H1 (cell line): ENCODE results near the gene PROKR1. TPM values are rescaled to one million over a fixed set of nuclear protein-coding genes. Genes with fewer than 3 reads are reported as not detected.

ENCODE experiments used
- CTCF ChIA-PET: fragments of 300-600 bp; sonication (Branson Sonifier 250); formaldehyde crosslinking; loops from one replicate; lab custom pipeline; 2021; ENCODE audit not compliant: partially characterized antibody; lab: Charles Lee
- POLR2A ChIA-PET: fragments of 300-600 bp; sonication (Branson Sonifier 250); formaldehyde crosslinking; loops from one replicate; lab custom pipeline; 2021; ENCODE audit warnings: inconsistent platforms; ENCODE audit not compliant: partially characterized antibody; lab: Charles Lee
- DNase-seq, 2 experiments: peaks; one replicate each; pipeline versions ENCODE4 v3.0.0 to v3.0.0-alpha.2; 2010 to 2022; ENCODE audit warnings: low spot score in 2 of 2, low read depth in 1 of 2, mixed read lengths in 1 of 2
- FAIRE-seq: peaks from 2 replicates; lab custom pipeline; 2011; peaks lifted over from hg19 to GRCh38; lab: Jason Lieb, UNC
- H2AFZ ChIP-seq: 2 replicates; pipeline ENCODE4 v1.8.1; 2012; ENCODE audit warnings: low read length, inconsistent platforms
- H2AK5ac ChIP-seq: 2 replicates; pipeline ENCODE4 v1.6.1; 2013; ENCODE audit warnings: low read depth, low read length
- H2BK120ac ChIP-seq: replicated peaks from 2 replicates; pipeline ENCODE3; 2013; ENCODE audit warnings: low read depth, low read length, inconsistent platforms
- H2BK12ac ChIP-seq: 2 replicates; pipeline ENCODE4 v1.6.1; 2013; ENCODE audit warnings: low read depth, low read length
- H2BK15ac ChIP-seq: 2 replicates; pipeline ENCODE4 v1.6.1; 2013; ENCODE audit warnings: low read length
- H2BK20ac ChIP-seq: 2 replicates; pipeline ENCODE4 v1.6.1; 2013; ENCODE audit warnings: low read length
- H2BK5ac ChIP-seq: 2 replicates; pipeline ENCODE4 v1.6.1; 2013; ENCODE audit warnings: low read depth, low read length
- H3K14ac ChIP-seq: 2 replicates; pipeline ENCODE4 v1.6.1; 2013; ENCODE audit warnings: inconsistent platforms; ENCODE audit not compliant: insufficient read length
- H3K18ac ChIP-seq: 2 replicates; pipeline ENCODE4 v1.6.1; 2013; ENCODE audit warnings: low read length; ENCODE audit errors: extremely low read depth
- H3K23ac ChIP-seq: 2 replicates; pipeline ENCODE4 v1.6.1; 2013; ENCODE audit warnings: inconsistent platforms; ENCODE audit not compliant: insufficient read length
- H3K23me2 ChIP-seq: 2 replicates; pipeline ENCODE4 v1.6.1; 2013; ENCODE audit warnings: low read depth, low read length
- H3K27ac ChIP-seq: 2 replicates; pipeline ENCODE4 v1.6.1; 2011; ENCODE audit warnings: low read depth, low read length, inconsistent platforms
- H3K27me3 ChIP-seq, 4 experiments: replicated peaks in 1 of 4; 1 replicate in 1 of 4; 2 replicates in 3 of 4; pipeline versions ENCODE4 v1.6.1 to v1.8.1; 2011 to 2013; ENCODE audit warnings: low read length in 3 of 4, mild to moderate bottlenecking in 3 of 4, inconsistent platforms in 2 of 4, mixed read lengths in 2 of 4, moderate library complexity in 1 of 4; ENCODE audit not compliant: control insufficient read depth in 3 of 4, insufficient read depth in 3 of 4; ENCODE audit errors: extremely low read depth in 1 of 4
- H3K36me3 ChIP-seq, 4 experiments: 2 replicates each; pipeline versions ENCODE4 v1.6.1 to v1.8.1; 2011 to 2013; ENCODE audit warnings: mild to moderate bottlenecking in 4 of 4, low read length in 3 of 4, moderate library complexity in 2 of 4, control low read depth in 1 of 4, inconsistent platforms in 1 of 4; ENCODE audit not compliant: insufficient read depth in 4 of 4, control insufficient read depth in 2 of 4
- H3K4ac ChIP-seq: replicated peaks from 2 replicates; pipeline ENCODE3; 2013; ENCODE audit warnings: low read length, low read depth, mixed read lengths, inconsistent platforms; ENCODE audit not compliant: insufficient read length
- H3K4me1 ChIP-seq, 4 experiments: replicated peaks in 1 of 4; 1 replicate in 1 of 4; 2 replicates in 3 of 4; pipeline versions ENCODE4 v1.6.1 to v1.8.1; 2011 to 2013; ENCODE audit warnings: low read length in 3 of 4, inconsistent platforms in 2 of 4, mixed read lengths in 1 of 4; ENCODE audit not compliant: insufficient read depth in 4 of 4, control insufficient read depth in 3 of 4
- H3K4me2 ChIP-seq, 2 experiments: 2 replicates each; pipeline versions ENCODE4 v1.6.1 to v1.8.1; 2011 to 2013; ENCODE audit warnings: low read depth in 2 of 2, low read length in 2 of 2, control low read depth in 1 of 2, inconsistent platforms in 1 of 2, mild to moderate bottlenecking in 1 of 2; ENCODE audit not compliant: insufficient read depth in 1 of 2
- H3K4me3 ChIP-seq, 4 experiments: fragments of 200-600, 300-600 bp in 1 of 4; sonication (generic), shearing (Covaris generic), sonication (Bioruptor Twin) in 1 of 4; 2 replicates each; pipeline versions ENCODE4 v1.5.1 to v1.8.1; 2011 to 2016; ENCODE audit warnings: low read length in 4 of 4, low read depth in 3 of 4, control low read depth in 2 of 4, inconsistent platforms in 2 of 4, mild to moderate bottlenecking in 2 of 4, mixed read lengths in 1 of 4, moderate library complexity in 1 of 4; ENCODE audit not compliant: insufficient read depth in 2 of 4; ENCODE audit errors: extremely low read depth in 1 of 4
- H3K56ac ChIP-seq: replicated peaks from 2 replicates; pipeline ENCODE3; 2013; ENCODE audit warnings: low read depth, mild to moderate bottlenecking, mixed read lengths, low read length, inconsistent platforms; ENCODE audit not compliant: insufficient read length
- H3K79me1 ChIP-seq: 2 replicates; pipeline ENCODE4 v1.6.1; 2013; ENCODE audit warnings: low read depth, low read length, control low read depth
- H3K79me2 ChIP-seq, 2 experiments: 2 replicates each; pipeline versions ENCODE4 v1.6.1 to v1.8.1; 2012 to 2013; ENCODE audit warnings: low read length in 2 of 2, mild to moderate bottlenecking in 2 of 2, inconsistent platforms in 1 of 2; ENCODE audit not compliant: insufficient read depth in 2 of 2, control insufficient read depth in 1 of 2
- H3K9ac ChIP-seq, 4 experiments: replicated peaks in 1 of 4; 1 replicate in 1 of 4; 2 replicates in 3 of 4; pipeline versions ENCODE4 v1.6.1 to v1.8.1; 2011 to 2013; ENCODE audit warnings: low read depth in 3 of 4, low read length in 3 of 4, control low read depth in 2 of 4, mild to moderate bottlenecking in 2 of 4, moderate library complexity in 2 of 4, inconsistent platforms in 1 of 4; ENCODE audit errors: extremely low read depth in 1 of 4
- H3K9me3 ChIP-seq, 2 experiments: 2 replicates each; pipeline versions ENCODE4 v1.6.1 to v1.8.1; 2012 to 2013; ENCODE audit warnings: mild to moderate bottlenecking in 2 of 2, moderate library complexity in 2 of 2, control low read depth in 1 of 2, inconsistent platforms in 1 of 2, low read depth in 1 of 2, low read length in 1 of 2, mixed read lengths in 1 of 2; ENCODE audit not compliant: insufficient read depth in 2 of 2
- H4K20me1 ChIP-seq, 2 experiments: replicated peaks in 1 of 2; 2 replicates each; pipeline versions ENCODE3 to v1.8.1; 2011 to 2013; ENCODE audit warnings: inconsistent platforms in 2 of 2, low read length in 2 of 2, mild to moderate bottlenecking in 1 of 2; ENCODE audit not compliant: insufficient read depth in 2 of 2, control insufficient read depth in 1 of 2
- H4K5ac ChIP-seq: 2 replicates; pipeline ENCODE4 v1.6.1; 2013; ENCODE audit warnings: low read length, low read depth, mixed read lengths, inconsistent platforms; ENCODE audit not compliant: insufficient read length
- H4K8ac ChIP-seq: 2 replicates; pipeline ENCODE4 v1.8.0; 2013; ENCODE audit warnings: mild to moderate bottlenecking, moderate library complexity, low read length, inconsistent platforms; ENCODE audit not compliant: insufficient read depth; ENCODE audit errors: extremely low read depth
- H4K91ac ChIP-seq: replicated peaks from 2 replicates; pipeline ENCODE3; 2013; ENCODE audit warnings: low read length, mixed read lengths, inconsistent platforms; ENCODE audit not compliant: insufficient read length
- GTF2F1 ChIP-seq: IDR thresholded peaks from 2 replicates; pipeline ENCODE4 v1.6.1; 2012; ENCODE audit warnings: low read depth, low read length, improper control_type of control experiment, borderline replicate concordance
- RXRA ChIP-seq: IDR thresholded peaks from 2 replicates; pipeline ENCODE4 v1.6.1; 2011; ENCODE audit warnings: low read depth, mild to moderate bottlenecking, low read length, moderate library complexity; ENCODE audit not compliant: insufficient read depth
- SIRT6 ChIP-seq: IDR thresholded peaks from one replicate; pipeline ENCODE4 v1.7.1; 2012; ENCODE audit warnings: low read length, inconsistent platforms
- SP4 ChIP-seq: IDR thresholded peaks from 2 replicates; pipeline ENCODE4 v1.6.1; 2012; ENCODE audit warnings: low read length, inconsistent platforms
- WGBS, 2 experiments: shearing (Covaris generic) in 1 of 2; methylation state at CpG; one replicate each; pipeline versions ENCODE4 v1.1.6 to v1.1.7; 2013 to 2015; ENCODE audit warnings: low lambda C conversion rate in 2 of 2, mixed read lengths in 2 of 2, inconsistent platforms in 1 of 2, low coverage in 1 of 2, missing lambda C conversion rate in 1 of 2; ENCODE audit not compliant: insufficient replicate concordance in 2 of 2, insufficient coverage in 1 of 2, insufficient read length in 1 of 2; ENCODE audit errors: extremely low coverage in 1 of 2, missing lambda C conversion rate in 1 of 2; 5-methylcytosine and 5-hydroxymethylcytosine counted together
- polyA plus RNA-seq, 7 experiments: library from polyadenylated mRNA; depleted of rRNA in 3 of 7; stranded (reverse) in 5 of 7; unstranded in 2 of 7; fragments of >200 nt in 5 of 7; fragments of 200-250 nt in 2 of 7; gene quantifications; 1 replicate in 5 of 7; 2 replicates in 1 of 7; 4 replicates in 1 of 7; pipeline versions ENCODE4 v1.2.1 to v1.2.3, GENCODE V29; 2011 to 2013; ENCODE audit warnings: missing spikeins in 2 of 7, mixed read lengths in 2 of 7
- total RNA-seq: library from RNA; stranded (reverse); fragmentation: NEBNext Ultra II Directional; extraction: Animal tissue kit (Norgen Biotek cat#: 25700); gene quantifications from 2 replicates; pipeline ENCODE4 v1.2.1, GENCODE V29; 2021

Gene PROKR1
- total and polyA plus RNA-seq, 2 of the 8 experiments (the other 6 are each of a cell fraction or from before 2014, with no cell fraction given) = 1.8 to 3.9 TPM

- H3K4me3 ChIP-seq = no peak overlapping the region
- no peaks in the 10 kb centered on the region for H3K4me1 ChIP-seq
- no peak overlapping the region for H2BK5ac ChIP-seq
- no peaks in the 10 kb centered on the region for H3K27me3 ChIP-seq
- H3K79me2 ChIP-seq = no peaks in the 10 kb centered on the region
- H3K18ac ChIP-seq = no peak overlapping the region
- no peak overlapping the region for H2BK120ac ChIP-seq
- TF ChIP-seq SIRT6 (no peak), GTF2F1 (no peak), SP4 (no peak), RXRA (no peak)
- no peak overlapping the region for H2BK20ac ChIP-seq
- no peak overlapping the region for H4K91ac ChIP-seq
- H4K20me1 ChIP-seq = no peaks in the 10 kb centered on the region
- H3K9me3 ChIP-seq = peaks cover 3 to 7% of the 10 kb centered on the region in 2 experiments; a peak in 2 of 4 replicates
- no peak overlapping the region for H4K5ac ChIP-seq
- 82% methylated on average over 4 of the region's 4 CpGs; no CpG with 5 or more reads in 1 of the 2 experiments for WGBS, 2 experiments
- no peak overlapping the region for H3K56ac ChIP-seq
- H3K79me1 ChIP-seq = no peaks in the 10 kb centered on the region
- H3K23ac ChIP-seq = no peak overlapping the region
- no peak overlapping the region for H3K9ac ChIP-seq
- no peak for DNase-seq
- no peak overlapping the region for H2BK12ac ChIP-seq
- H3K36me3 ChIP-seq = no peaks in the 10 kb centered on the region
- ChIA-PET CTCF (interaction anchor here (0.6 to 5.8 kb wide), 2 partner anchors 11 to 1658 kb away, joined by 3 to 39 read pairs; no protein-coding TSS in a partner anchor), POLR2A (interaction anchor here (1.2 kb wide), 1 partner anchor 139 kb away, joined by 3 read pairs; the partner anchor contains the start of gene APLF)
- H2AK5ac ChIP-seq = no peak overlapping the region
- H3K27ac ChIP-seq = no peak overlapping the region
- no peak overlapping the region for H3K14ac ChIP-seq
- no peaks in the 10 kb centered on the region; the same call in 1 of the 2 replicates for H3K23me2 ChIP-seq
- H2AFZ ChIP-seq = no peak overlapping the region
- no peak overlapping the region for H3K4me2 ChIP-seq
- no peak overlapping the region for H3K4ac ChIP-seq
- H2BK15ac ChIP-seq = no peak overlapping the region
- H4K8ac ChIP-seq = no peak overlapping the region
- FAIRE-seq = no peak
Observed at GRCh38 chr2:68606759-68607158, 36.6 kb upstream of the PROKR1 start.
